NCI-H446 treated with DMSO at 0.1 percent for 48 hours (cell line): Measurements from ENCODE around the gene ZSCAN1.
A peak's percentile ranks its signal among the peaks of the same experiment; 100 is the strongest.

Experiments
- DNase-seq: peaks from one replicate; lab custom pipeline; 2025; lab: John Stamatoyannopoulos, UW

ZSCAN1 gene

GRCh38 chr19:58084596-58085347 lies 50.9 kb downstream of the ZSCAN1 start:
- no peak for DNase-seq

GRCh38 chr19:58085348-58085875 lies 51.6 kb downstream of the ZSCAN1 start:
- DNase-seq, result no peak

GRCh38 chr19:58086825-58087710 lies 53.2 kb downstream of the ZSCAN1 start:
- no peak for DNase-seq

- no peak for DNase-seq
These were observed 54.8 kb downstream of the ZSCAN1 start for GRCh38 chr19:58088521-58089052.

- DNase-seq, result no peak
These were observed 56.0 kb downstream of the ZSCAN1 start for GRCh38 chr19:58089846-58090245.

GRCh38 chr19:58091251-58091995 lies 57.6 kb downstream of the ZSCAN1 start:
- DNase-seq, result no peak

- no peak for DNase-seq
These were observed 59.2 kb downstream of the ZSCAN1 start for GRCh38 chr19:58093071-58093470.

GRCh38 chr19:58095328-58095727 lies 61.5 kb downstream of the ZSCAN1 start:
- DNase-seq, result no peak

- no peak for DNase-seq
These were observed 63.1 kb downstream of the ZSCAN1 start for GRCh38 chr19:58096884-58097283.

- no peak for DNase-seq
These were observed 63.5 kb downstream of the ZSCAN1 start for GRCh38 chr19:58097349-58097748.

- DNase-seq, result peak; percentile 48
These were observed 64.2 kb downstream of the ZSCAN1 start, which contains the start of gene ZSCAN18 for GRCh38 chr19:58097781-58098681. ZSCAN18 (minus strand) TSS chr19:58098231; CDS start chr19:58090267, 7,964 bp downstream.

- DNase-seq, result no peak
These were observed 64.8 kb downstream of the ZSCAN1 start for GRCh38 chr19:58098682-58098998.
